ENCODE results near the gene PRAC2. TPM values are rescaled to one million over a fixed set of nuclear protein-coding genes. Genes with fewer than 3 reads are reported as not detected.

Gene PRAC2
- total RNA-seq, 4 donors from 2014 or later = not detected

DNA sequence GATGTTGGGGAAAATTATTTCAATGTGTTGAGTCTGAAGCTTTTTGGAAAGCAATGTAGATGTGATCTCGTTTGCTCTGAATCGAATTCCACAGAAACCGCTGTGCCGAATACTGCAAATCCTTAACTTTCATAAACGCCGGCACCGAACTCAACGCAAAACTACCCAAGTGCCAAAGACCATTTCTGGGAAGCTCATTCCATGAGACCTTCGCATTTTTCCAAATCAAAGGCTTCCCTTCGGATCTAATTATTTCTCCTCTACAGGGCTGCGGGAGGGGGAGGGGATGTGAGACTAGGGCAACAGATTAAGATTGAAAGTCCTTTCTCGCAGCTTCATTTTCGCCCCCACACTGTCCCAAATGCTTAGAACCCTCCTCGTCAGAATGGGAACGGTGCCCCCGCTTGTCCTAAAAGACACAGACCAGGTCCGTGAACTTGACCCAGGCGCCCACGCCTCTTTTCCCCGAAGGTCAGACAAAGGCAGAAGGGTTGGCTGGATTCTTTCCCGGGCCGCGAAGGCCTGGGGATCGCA lies 4.7 kb upstream of the PRAC2 start:
- 22% methylated on average over 23 of the region's 24 CpGs for WGBS
- peaks cover 18% of the 10 kb centered on the region for H3K4me1 ChIP-seq
- H3K27ac ChIP-seq = no peak overlapping the region
- H3K9me3 ChIP-seq = no peaks in the 10 kb centered on the region
- no peaks in the 10 kb centered on the region for H3K36me3 ChIP-seq
- TF ChIP-seq, protein P1, sequence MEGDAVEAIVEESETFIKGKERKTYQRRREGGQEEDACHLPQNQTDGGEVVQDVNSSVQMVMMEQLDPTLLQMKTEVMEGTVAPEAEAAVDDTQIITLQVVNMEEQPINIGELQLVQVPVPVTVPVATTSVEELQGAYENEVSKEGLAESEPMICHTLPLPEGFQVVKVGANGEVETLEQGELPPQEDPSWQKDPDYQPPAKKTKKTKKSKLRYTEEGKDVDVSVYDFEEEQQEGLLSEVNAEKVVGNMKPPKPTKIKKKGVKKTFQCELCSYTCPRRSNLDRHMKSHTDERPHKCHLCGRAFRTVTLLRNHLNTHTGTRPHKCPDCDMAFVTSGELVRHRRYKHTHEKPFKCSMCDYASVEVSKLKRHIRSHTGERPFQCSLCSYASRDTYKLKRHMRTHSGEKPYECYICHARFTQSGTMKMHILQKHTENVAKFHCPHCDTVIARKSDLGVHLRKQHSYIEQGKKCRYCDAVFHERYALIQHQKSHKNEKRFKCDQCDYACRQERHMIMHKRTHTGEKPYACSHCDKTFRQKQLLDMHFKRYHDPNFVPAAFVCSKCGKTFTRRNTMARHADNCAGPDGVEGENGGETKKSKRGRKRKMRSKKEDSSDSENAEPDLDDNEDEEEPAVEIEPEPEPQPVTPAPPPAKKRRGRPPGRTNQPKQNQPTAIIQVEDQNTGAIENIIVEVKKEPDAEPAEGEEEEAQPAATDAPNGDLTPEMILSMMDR (IDR thresholded peaks at IDR 0.05) = no peak
- no peak for TF ChIP-seq POLR2A (IDR thresholded peaks at IDR 0.05)
- peaks cover 100% of the 10 kb centered on the region for H3K27me3 ChIP-seq
- H3K4me3 ChIP-seq = no peak overlapping the region
- peak in 1 of 2 donors; percentile 38 for DNase-seq (ENCODE audit: low spot score in 2 of 2)

- Histone ChIP-seq H3K4me1 (peaks cover 25% of the 10 kb centered on the region), H3K4me3 (no peak overlapping the region), H3K27me3 (peaks cover 100% of the 10 kb centered on the region), H3K36me3 (no peaks in the 10 kb centered on the region), H3K9me3 (no peaks in the 10 kb centered on the region), H3K27ac (no peak overlapping the region)
- peak in 1 of 2 donors; percentile 58 for DNase-seq (ENCODE audit: low spot score in 2 of 2)
- TF ChIP-seq POLR2A (IDR thresholded peaks at IDR 0.05) = no peak
- TF ChIP-seq, protein P1 (IDR thresholded peaks at IDR 0.05) = no peak
- no peak for TF ChIP-seq EP300 (IDR thresholded peaks at IDR 0.05)
- TF ChIP-seq POLR2AphosphoS5 (IDR thresholded peaks at IDR 0.05) = no peak
- 8% methylated on average over 33 of the region's 80 CpGs for WGBS
These were observed 4.0 kb upstream of the PRAC2 start for GRCh38 chr17:48718761-48719641.

DNA sequence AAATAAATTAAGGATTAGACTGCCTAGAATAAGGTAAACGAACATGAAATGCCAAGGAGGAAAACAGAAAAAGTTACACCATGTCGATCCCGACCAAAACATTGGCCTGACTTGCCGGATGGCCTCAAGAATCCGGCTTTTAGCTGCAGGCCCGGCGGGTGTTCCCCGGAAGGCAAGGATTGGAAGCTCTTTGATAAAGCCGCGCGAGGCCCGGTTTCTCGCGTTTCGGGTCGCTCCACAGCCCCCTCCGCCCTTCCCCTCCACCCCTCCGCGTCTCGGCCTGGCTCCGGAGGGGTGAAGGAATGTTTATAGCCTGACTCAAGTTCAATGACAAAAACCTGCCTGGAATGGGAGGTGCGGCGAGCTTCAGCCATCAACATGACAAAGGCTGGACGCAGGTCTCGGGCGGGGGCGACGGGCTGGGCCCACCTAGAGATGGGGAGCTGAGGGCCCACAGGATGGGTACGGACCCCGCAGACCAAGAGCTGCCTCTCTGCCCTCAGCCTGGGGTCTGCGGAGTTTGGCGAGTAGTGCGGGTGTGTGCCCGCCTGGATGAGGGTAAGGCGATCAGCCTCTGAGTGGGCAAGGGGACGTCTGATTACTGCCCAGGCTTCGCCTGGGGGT lies 3.2 kb upstream of the PRAC2 start:
- Histone ChIP-seq H3K4me3 (no peak overlapping the region), H3K4me1 (peaks cover 32% of the 10 kb centered on the region), H3K27ac (no peak overlapping the region), H3K36me3 (no peaks in the 10 kb centered on the region), H3K27me3 (peaks cover 100% of the 10 kb centered on the region), H3K9me3 (no peaks in the 10 kb centered on the region)
- TF ChIP-seq, protein P1 (IDR thresholded peaks at IDR 0.05) = no peak
- peak; percentile 56 to 75 for DNase-seq (ENCODE audit: low spot score in 2 of 2)
- 10% methylated on average over 12 of the region's 37 CpGs for WGBS

DNA sequence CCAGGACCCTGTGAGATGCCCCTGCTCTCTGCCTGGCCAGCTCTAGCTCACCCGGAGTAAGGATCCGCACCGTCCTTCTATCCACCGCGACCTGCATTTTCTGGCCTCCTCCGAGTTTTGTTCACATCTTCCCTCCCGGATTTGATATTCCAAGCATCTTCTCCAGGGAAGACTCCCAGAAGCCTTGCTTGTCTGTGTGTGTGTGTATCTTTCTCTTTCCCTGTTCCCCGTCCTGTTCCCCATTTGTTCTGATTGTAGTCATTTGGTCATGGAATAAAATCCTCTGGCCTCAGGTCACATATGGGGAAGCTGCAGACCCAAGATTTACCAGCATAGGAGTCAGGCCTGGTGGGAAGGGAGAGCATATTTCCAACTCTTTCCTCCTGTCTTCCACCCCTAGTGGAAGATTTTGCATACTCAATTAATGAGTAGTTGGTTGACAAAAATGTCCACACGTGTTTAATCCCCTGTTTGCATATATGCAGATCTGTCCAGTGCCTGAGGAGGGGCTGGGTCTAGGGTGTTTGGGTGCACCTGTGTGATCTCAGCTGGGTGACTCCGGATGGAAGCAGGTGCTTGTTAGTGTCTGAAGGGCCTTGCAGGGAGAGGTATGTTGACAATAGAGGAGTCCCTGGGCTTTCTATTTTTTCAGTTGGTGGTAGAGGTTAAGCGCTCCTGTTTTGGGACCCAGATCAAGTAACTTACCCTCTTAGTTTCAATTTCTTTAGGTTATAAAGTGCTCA lies 2.5 kb upstream of the PRAC2 start:
- Histone ChIP-seq H3K27ac (no peak overlapping the region), H3K4me3 (no peak overlapping the region), H3K4me1 (peaks cover 39% of the 10 kb centered on the region), H3K36me3 (no peaks in the 10 kb centered on the region), H3K9me3 (no peaks in the 10 kb centered on the region), H3K27me3 (peaks cover 100% of the 10 kb centered on the region)
- TF ChIP-seq EP300 (IDR thresholded peaks at IDR 0.05) = no peak
- no peak for TF ChIP-seq POLR2A (IDR thresholded peaks at IDR 0.05)
- TF ChIP-seq POLR2AphosphoS5 (IDR thresholded peaks at IDR 0.05) = no peak
- TF ChIP-seq, protein P1 (IDR thresholded peaks at IDR 0.05) = no peak
- WGBS = 38% methylated on average over 11 of the region's 11 CpGs
- no peak for DNase-seq (ENCODE audit: low spot score in 2 of 2)

Measured in suprapubic skin (tissue), 4 donors.